WTC11 (cell line): ENCODE data around the gene MKLN1.

ENCODE experiments used
- ATF3 ChIP-seq: sonication (generic); formaldehyde crosslinking; conservative IDR thresholded peaks from 2 replicates; pipeline ENCODE4 v1.8.1; 2022; ENCODE audit warnings: mild to moderate bottlenecking, missing genetic modification reagents
- CREB1 ChIP-seq: sonication (generic); formaldehyde crosslinking; IDR thresholded peaks from 2 replicates; pipeline ENCODE4 v1.8.0; 2023; ENCODE audit warnings: mild to moderate bottlenecking, missing genetic modification reagents
- E2F4 ChIP-seq: sonication (generic); formaldehyde crosslinking; IDR thresholded peaks from 2 replicates; pipeline ENCODE4 v1.8.1; 2022; ENCODE audit warnings: low read depth, mild to moderate bottlenecking, moderate library complexity, missing genetic modification reagents, borderline replicate concordance
- JUN ChIP-seq: sonication (generic); formaldehyde crosslinking; IDR thresholded peaks from 2 replicates; pipeline ENCODE4 v1.8.0; 2023; ENCODE audit warnings: mild to moderate bottlenecking, missing genetic modification reagents
- SMAD4 ChIP-seq: sonication (generic); formaldehyde crosslinking; IDR thresholded peaks from 2 replicates; pipeline ENCODE4 v1.8.0; 2022; ENCODE audit warnings: mild to moderate bottlenecking, missing genetic modification reagents
- SP1 ChIP-seq: sonication (generic); formaldehyde crosslinking; conservative IDR thresholded peaks from 2 replicates; pipeline ENCODE4 v1.8.1; 2022; ENCODE audit warnings: missing genetic modification reagents
- TF ChIP-seq, protein P1 (sequence below): sonication (generic); formaldehyde crosslinking; IDR thresholded peaks from 2 replicates; pipeline ENCODE4 v1.8.0; 2022; ENCODE audit warnings: mild to moderate bottlenecking, missing genetic modification reagents
- TF ChIP-seq, protein P2 (sequence below): fragments of 200-600 bp; IDR thresholded peaks from 2 replicates; pipeline ENCODE4 v1.8.0; 2022; ENCODE audit warnings: antibody characterized with exemption
- TF ChIP-seq, protein P3 (sequence below): sonication (generic); formaldehyde crosslinking; IDR thresholded peaks from 2 replicates; pipeline ENCODE4 v1.8.0; 2023; ENCODE audit warnings: mild to moderate bottlenecking, missing genetic modification reagents
- TF ChIP-seq, protein P4 (sequence below): sonication (generic); formaldehyde crosslinking; IDR thresholded peaks from 2 replicates; pipeline ENCODE4 v1.8.1; 2023; ENCODE audit warnings: mild to moderate bottlenecking, missing genetic modification reagents, moderate library complexity

- no peak for TF ChIP-seq CREB1
- TF ChIP-seq, protein P1, sequence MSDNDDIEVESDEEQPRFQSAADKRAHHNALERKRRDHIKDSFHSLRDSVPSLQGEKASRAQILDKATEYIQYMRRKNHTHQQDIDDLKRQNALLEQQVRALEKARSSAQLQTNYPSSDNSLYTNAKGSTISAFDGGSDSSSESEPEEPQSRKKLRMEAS: no peak
- TF ChIP-seq, protein P2, sequence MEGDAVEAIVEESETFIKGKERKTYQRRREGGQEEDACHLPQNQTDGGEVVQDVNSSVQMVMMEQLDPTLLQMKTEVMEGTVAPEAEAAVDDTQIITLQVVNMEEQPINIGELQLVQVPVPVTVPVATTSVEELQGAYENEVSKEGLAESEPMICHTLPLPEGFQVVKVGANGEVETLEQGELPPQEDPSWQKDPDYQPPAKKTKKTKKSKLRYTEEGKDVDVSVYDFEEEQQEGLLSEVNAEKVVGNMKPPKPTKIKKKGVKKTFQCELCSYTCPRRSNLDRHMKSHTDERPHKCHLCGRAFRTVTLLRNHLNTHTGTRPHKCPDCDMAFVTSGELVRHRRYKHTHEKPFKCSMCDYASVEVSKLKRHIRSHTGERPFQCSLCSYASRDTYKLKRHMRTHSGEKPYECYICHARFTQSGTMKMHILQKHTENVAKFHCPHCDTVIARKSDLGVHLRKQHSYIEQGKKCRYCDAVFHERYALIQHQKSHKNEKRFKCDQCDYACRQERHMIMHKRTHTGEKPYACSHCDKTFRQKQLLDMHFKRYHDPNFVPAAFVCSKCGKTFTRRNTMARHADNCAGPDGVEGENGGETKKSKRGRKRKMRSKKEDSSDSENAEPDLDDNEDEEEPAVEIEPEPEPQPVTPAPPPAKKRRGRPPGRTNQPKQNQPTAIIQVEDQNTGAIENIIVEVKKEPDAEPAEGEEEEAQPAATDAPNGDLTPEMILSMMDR: no peak
- TF ChIP-seq SMAD4 (CRISPR knock-in tag): no peak
- no peak for TF ChIP-seq ATF3
- TF ChIP-seq, protein P3, sequence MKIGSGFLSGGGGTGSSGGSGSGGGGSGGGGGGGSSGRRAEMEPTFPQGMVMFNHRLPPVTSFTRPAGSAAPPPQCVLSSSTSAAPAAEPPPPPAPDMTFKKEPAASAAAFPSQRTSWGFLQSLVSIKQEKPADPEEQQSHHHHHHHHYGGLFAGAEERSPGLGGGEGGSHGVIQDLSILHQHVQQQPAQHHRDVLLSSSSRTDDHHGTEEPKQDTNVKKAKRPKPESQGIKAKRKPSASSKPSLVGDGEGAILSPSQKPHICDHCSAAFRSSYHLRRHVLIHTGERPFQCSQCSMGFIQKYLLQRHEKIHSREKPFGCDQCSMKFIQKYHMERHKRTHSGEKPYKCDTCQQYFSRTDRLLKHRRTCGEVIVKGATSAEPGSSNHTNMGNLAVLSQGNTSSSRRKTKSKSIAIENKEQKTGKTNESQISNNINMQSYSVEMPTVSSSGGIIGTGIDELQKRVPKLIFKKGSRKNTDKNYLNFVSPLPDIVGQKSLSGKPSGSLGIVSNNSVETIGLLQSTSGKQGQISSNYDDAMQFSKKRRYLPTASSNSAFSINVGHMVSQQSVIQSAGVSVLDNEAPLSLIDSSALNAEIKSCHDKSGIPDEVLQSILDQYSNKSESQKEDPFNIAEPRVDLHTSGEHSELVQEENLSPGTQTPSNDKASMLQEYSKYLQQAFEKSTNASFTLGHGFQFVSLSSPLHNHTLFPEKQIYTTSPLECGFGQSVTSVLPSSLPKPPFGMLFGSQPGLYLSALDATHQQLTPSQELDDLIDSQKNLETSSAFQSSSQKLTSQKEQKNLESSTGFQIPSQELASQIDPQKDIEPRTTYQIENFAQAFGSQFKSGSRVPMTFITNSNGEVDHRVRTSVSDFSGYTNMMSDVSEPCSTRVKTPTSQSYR (CRISPR knock-in tag): no peak
- no peak for TF ChIP-seq JUN (CRISPR knock-in tag)
- TF ChIP-seq E2F4 (CRISPR knock-in tag): no peak
- TF ChIP-seq, protein P4, sequence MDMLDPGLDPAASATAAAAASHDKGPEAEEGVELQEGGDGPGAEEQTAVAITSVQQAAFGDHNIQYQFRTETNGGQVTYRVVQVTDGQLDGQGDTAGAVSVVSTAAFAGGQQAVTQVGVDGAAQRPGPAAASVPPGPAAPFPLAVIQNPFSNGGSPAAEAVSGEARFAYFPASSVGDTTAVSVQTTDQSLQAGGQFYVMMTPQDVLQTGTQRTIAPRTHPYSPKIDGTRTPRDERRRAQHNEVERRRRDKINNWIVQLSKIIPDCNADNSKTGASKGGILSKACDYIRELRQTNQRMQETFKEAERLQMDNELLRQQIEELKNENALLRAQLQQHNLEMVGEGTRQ (CRISPR knock-in tag): no peak
- TF ChIP-seq SP1 (CRISPR knock-in tag): no peak
These were observed 57.4 kb downstream of the MKLN1 start for GRCh38 chr7:131385039-131385605.
